Pancreas (tissue), 10 donors: ENCODE measurements around the gene IL34. TPM values are rescaled to one million over a fixed set of nuclear protein-coding genes. Genes with fewer than 3 reads are reported as not detected.
A peak's percentile ranks its signal among the peaks of the same experiment; 100 is the strongest.

Source experiments
- ATAC-seq, 4 donors: fragments of 200-7000 bp; cut with Tn5 transposase; one replicate each; pipeline versions ENCODE4 v1.8.0 to v1.9.1; 2020; ENCODE audit warnings: mild to moderate bottlenecking in 4 of 4, moderate library complexity in 4 of 4
- DNase-seq, 6 donors: peaks; one replicate each; pipeline ENCODE4 v3.0.0-alpha.2; 2020
- FAIRE-seq: peaks from 2 replicates; lab custom pipeline; 2012; peaks lifted over from hg19 to GRCh38; lab: Jason Lieb, UNC
- H3K27ac ChIP-seq, 4 donors: fragments of 200-600 bp; sonication (generic); 1 replicate in 3 of 4; 2 replicates in 1 of 4; pipeline versions ENCODE4 v1.5.0 to v1.8.0; 2020
- H3K27me3 ChIP-seq, 4 donors: fragments of 200-600 bp; one replicate each; pipeline ENCODE4 v1.8.0; 2021
- H3K36me3 ChIP-seq, 3 donors: fragments of 200-600 bp; sonication (generic) in 1 of 3; one replicate each; pipeline versions ENCODE4 v1.5.0 to v1.8.0; 2020 to 2021
- H3K4me1 ChIP-seq, 3 donors: fragments of 200-600 bp; one replicate each; pipeline ENCODE4 v1.8.0; 2021
- H3K4me3 ChIP-seq, 4 donors: fragments of 200-600 bp; sonication (generic) in 2 of 4; one replicate each; pipeline versions ENCODE4 v1.5.0 to v1.8.0; 2020 to 2021
- H3K9me3 ChIP-seq, 4 donors: fragments of 200-600 bp; one replicate each; pipeline ENCODE4 v1.8.0; 2021
- CTCF ChIP-seq, 4 donors: fragments of 200-600 bp; sonication (generic) in 3 of 4; IDR thresholded peaks; one replicate each; pipeline versions ENCODE4 v1.5.0 to v1.8.0; 2021; ENCODE audit warnings: antibody characterized with exemption in 4 of 4
- WGBS, 2 donors: extraction: QIAGEN DNeasy Blood & Tissue Kit; methylation state at CpG; one replicate each; pipeline ENCODE4 v1.1.7; 2013; 5-methylcytosine and 5-hydroxymethylcytosine counted together
- intact Hi-C, 3 donors: fragments of 100-400 bp; cut with DNase I; formaldehyde crosslinking; loops; one replicate each; pipeline versions ENCODE4 v1.11.1 to v1.14.2; 2022
- polyA plus RNA-seq, 2 donors: library from polyadenylated mRNA; stranded (reverse); fragments of 200-250 nt; gene quantifications; one replicate each; pipeline ENCODE4 v1.2.3, GENCODE V29; 2013
- total RNA-seq, 6 donors: library from RNA; stranded (reverse); fragmentation: NEBNext Ultra II Directional in 4 of 6; extraction: Animal tissue kit (Norgen Biotek cat#: 25700) in 4 of 6; gene quantifications; one replicate each; pipeline versions ENCODE4 v1.2.1 to v1.2.4, GENCODE V29; 2021 to 2023
- donor health status: healthy with polysubstance abuse.
- donor health status: DM: no; HTN: no; CAD: no; lungs with moderate emphysema.
- donor health status: DM: no; HTN: no; CAD: no.
- donor health status: control.
- donor health status: control.
- donor health status: Bipolar disorder and iron deficiency.
- donor health status: DM: yes; HTN: yes; CAD: no.
- donor health status: DM: no; HTN: no; CAD: no.
- donor health status: DM: no; HTN: no; CAD: no.
- donor health status: DM: yes; HTN: yes; CAD: no.

IL34 gene
- total and polyA plus RNA-seq, 8 donors = 0.51 to 3.9 (median 1.7) TPM

- DNase-seq (peak in 2 of 6 donors; percentile 18 to 64), ATAC-seq (no peak), FAIRE-seq (no peak)
- H3K4me1 ChIP-seq = no peaks in the 10 kb centered on the region
- intact Hi-C loops = no loop called here
- no peak for TF ChIP-seq CTCF (IDR thresholded peaks at IDR 0.05)
- H3K27ac ChIP-seq = peak overlapping the region in 1 of 4 donors; percentile 47
- H3K27me3 ChIP-seq = no peaks in the 10 kb centered on the region
- H3K9me3 ChIP-seq = no peaks in the 10 kb centered on the region
- no peak overlapping the region for H3K4me3 ChIP-seq
- 87 to 89% methylated on average over 14 of the region's 14 CpGs for WGBS, 2 donors
- H3K36me3 ChIP-seq = no peaks in the 10 kb centered on the region
These were observed 45.9 kb downstream of the IL34 start for GRCh38 chr16:70692130-70692872.

- DNase-seq = peak in 1 of 6 donors; percentile 60
- no peaks in the 10 kb centered on the region for H3K9me3 ChIP-seq
- no peak for ATAC-seq
- TF ChIP-seq CTCF (IDR thresholded peaks at IDR 0.05) = no peak
- no peaks in the 10 kb centered on the region for H3K27me3 ChIP-seq
- no peaks in the 10 kb centered on the region for H3K4me1 ChIP-seq
- H3K27ac ChIP-seq = no peak overlapping the region
- 86 to 93% methylated on average over 29 of the region's 29 CpGs for WGBS, 2 donors
- no peak overlapping the region for H3K4me3 ChIP-seq
- intact Hi-C loops = no loop called here
- FAIRE-seq = no peak
- H3K36me3 ChIP-seq = no peaks in the 10 kb centered on the region
These were observed 46.7 kb downstream of the IL34 start for GRCh38 chr16:70692873-70693671.

- 88 to 92% methylated on average over 17 of the region's 17 CpGs for WGBS, 2 donors
- Histone ChIP-seq H3K27ac (no peak overlapping the region), H3K27me3 (no peaks in the 10 kb centered on the region), H3K4me1 (no peaks in the 10 kb centered on the region), H3K9me3 (no peaks in the 10 kb centered on the region), H3K4me3 (no peak overlapping the region), H3K36me3 (no peaks in the 10 kb centered on the region)
- ATAC-seq = no peak
- DNase-seq = peak in 1 of 6 donors; percentile 44
- no peak for TF ChIP-seq CTCF (IDR thresholded peaks at IDR 0.05)
- intact Hi-C loops = no loop called here
- no peak for FAIRE-seq
These were observed 47.9 kb downstream of the IL34 start for GRCh38 chr16:70694088-70694867.

- ATAC-seq (no peak), FAIRE-seq (no peak), DNase-seq (peak in 1 of 6 donors; percentile 64)
- H3K4me1 ChIP-seq = no peaks in the 10 kb centered on the region
- TF ChIP-seq CTCF (IDR thresholded peaks at IDR 0.05) = no peak
- no peaks in the 10 kb centered on the region for H3K9me3 ChIP-seq
- no peaks in the 10 kb centered on the region for H3K27me3 ChIP-seq
- H3K36me3 ChIP-seq = no peaks in the 10 kb centered on the region
- no peak overlapping the region for H3K4me3 ChIP-seq
- 90 to 96% methylated on average over 4 of the region's 4 CpGs for WGBS, 2 donors
- intact Hi-C loops = no loop called here
- H3K27ac ChIP-seq = no peak overlapping the region
These were observed 48.5 kb downstream of the IL34 start for GRCh38 chr16:70694868-70695218.
